HFFc6 (cell line): ENCODE results near the gene FBXW12. TPM values are rescaled to one million over a fixed set of nuclear protein-coding genes. Genes with fewer than 3 reads are reported as not detected.

Source experiments
- DNase-seq: peaks from one replicate; pipeline ENCODE4 v3.0.0-alpha.2; 2018
- H3K27ac Mint-ChIP-seq: 2 replicates; pipeline ENCODE4 v1.8.0; 2020; ENCODE audit warnings: mild to moderate bottlenecking, mixed read lengths
- H3K27me3 Mint-ChIP-seq: 2 replicates; pipeline ENCODE4 v1.8.0; 2021; ENCODE audit warnings: mild to moderate bottlenecking, moderate library complexity, mixed read lengths; ENCODE audit not compliant: insufficient read depth
- H3K36me3 Mint-ChIP-seq: 2 replicates; pipeline ENCODE4 v1.8.0; 2021; ENCODE audit warnings: low read depth, mixed read lengths
- H3K4me1 Mint-ChIP-seq: 2 replicates; pipeline ENCODE4 v1.8.0; 2020; ENCODE audit warnings: low read depth, mixed read lengths
- H3K4me3 Mint-ChIP-seq: 2 replicates; pipeline ENCODE4 v1.8.0; 2020; ENCODE audit warnings: mild to moderate bottlenecking, moderate library complexity, mixed read lengths
- H3K9me3 Mint-ChIP-seq: 2 replicates; pipeline ENCODE4 v1.8.0; 2020; ENCODE audit warnings: mild to moderate bottlenecking, mixed read lengths
- CTCF ChIP-seq: fragments of 200-600 bp; sonication (generic); IDR thresholded peaks from 2 replicates; pipeline ENCODE4 v1.5.0; 2021; ENCODE audit warnings: antibody characterized with exemption, mild to moderate bottlenecking
- total RNA-seq, 6 experiments: library from RNA; stranded (reverse); fragmentation: NEBNext Ultra II Directional; extraction: Animal tissue kit (Norgen Biotek cat#: 25700); gene quantifications; 2 replicates in 1 of 6; 3 replicates in 5 of 6; pipeline ENCODE4 v1.2.3, GENCODE V29; 2021

The FBXW12 gene
- total RNA-seq, 6 experiments from 2014 or later: not detected

- Mint-ChIP-seq H3K36me3 (no peaks in the 10 kb centered on the region), H3K27me3 (no peaks in the 10 kb centered on the region; the same call in 1 of the 2 replicates), H3K4me3 (no peak overlapping the region), H3K27ac (no peak overlapping the region), H3K9me3 (no peaks in the 10 kb centered on the region), H3K4me1 (no peaks in the 10 kb centered on the region)
- no peak for DNase-seq
- no peak for TF ChIP-seq CTCF
Observed at GRCh38 chr3:48410205-48411040, 38.4 kb downstream of the FBXW12 start.

- H3K27me3 Mint-ChIP-seq: no peaks in the 10 kb centered on the region; the same call in 1 of the 2 replicates
- H3K4me1 Mint-ChIP-seq: no peaks in the 10 kb centered on the region
- no peaks in the 10 kb centered on the region for H3K9me3 Mint-ChIP-seq
- no peaks in the 10 kb centered on the region for H3K36me3 Mint-ChIP-seq
- H3K4me3 Mint-ChIP-seq: no peak overlapping the region
- H3K27ac Mint-ChIP-seq: no peak overlapping the region
- DNase-seq: no peak
- no peak for TF ChIP-seq CTCF
Observed at GRCh38 chr3:48411041-48411588, 39.1 kb downstream of the FBXW12 start.

GRCh38 chr3:48411606-48412374, 39.8 kb downstream of the FBXW12 start:
- TF ChIP-seq CTCF: no peak
- DNase-seq: no peak
- Mint-ChIP-seq H3K9me3 (no peaks in the 10 kb centered on the region), H3K36me3 (no peaks in the 10 kb centered on the region), H3K27me3 (no peaks in the 10 kb centered on the region; the same call in 1 of the 2 replicates), H3K4me1 (no peaks in the 10 kb centered on the region), H3K27ac (no peak overlapping the region), H3K4me3 (no peak overlapping the region)

- DNase-seq: no peak
- no peak for TF ChIP-seq CTCF
- Mint-ChIP-seq H3K27ac (no peak overlapping the region), H3K36me3 (no peaks in the 10 kb centered on the region), H3K27me3 (no peaks in the 10 kb centered on the region; the same call in 1 of the 2 replicates), H3K4me1 (no peaks in the 10 kb centered on the region), H3K9me3 (no peaks in the 10 kb centered on the region), H3K4me3 (no peak overlapping the region)
Observed at GRCh38 chr3:48412375-48413001, 40.5 kb downstream of the FBXW12 start.

GRCh38 chr3:48413086-48413485, 41.1 kb downstream of the FBXW12 start:
- Mint-ChIP-seq H3K4me1 (no peaks in the 10 kb centered on the region), H3K4me3 (no peak overlapping the region), H3K9me3 (no peaks in the 10 kb centered on the region), H3K27ac (no peak overlapping the region), H3K36me3 (no peaks in the 10 kb centered on the region), H3K27me3 (no peaks in the 10 kb centered on the region; the same call in 1 of the 2 replicates)
- no peak for TF ChIP-seq CTCF
- no peak for DNase-seq
